ENCODE data around the gene GARIN6. TPM values are rescaled to one million over a fixed set of nuclear protein-coding genes. Genes with fewer than 3 reads are reported as not detected.

GARIN6 gene
- total RNA-seq = not detected in 2 replicates

DNA sequence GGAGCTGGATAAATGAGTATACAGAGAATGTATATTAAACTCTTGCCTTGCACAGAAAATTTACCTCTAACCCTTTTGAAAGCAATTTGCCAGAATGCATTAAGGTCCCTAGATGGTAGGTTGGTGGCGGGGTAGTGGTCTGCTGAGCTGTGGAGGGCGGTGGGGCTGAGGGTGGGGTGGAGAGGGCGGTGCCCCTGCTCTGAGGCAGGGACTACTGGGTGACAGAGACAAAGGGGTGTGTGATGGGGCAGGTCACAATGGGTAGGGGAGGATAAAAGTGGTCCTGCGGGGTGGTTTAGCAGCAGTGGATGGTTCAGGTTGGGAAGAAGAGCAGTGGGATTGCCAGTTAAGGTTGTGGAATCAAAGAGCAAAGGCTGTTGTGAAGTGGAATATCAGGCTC lies at the start of gene GARIN6:
Gene GARIN6 (plus strand): TSS at position 301 of the 400 bp plus-strand sequence. CDS start 422 bp downstream, outside the sequence.

All from smooth muscle cell of bladder (primary cell).